H1 (cell line): ENCODE data around the gene PDHX. TPM values are rescaled to one million over a fixed set of nuclear protein-coding genes. Genes with fewer than 3 reads are reported as not detected.

ENCODE experiments used
- EZH2 ChIP-seq: fragments of 200-600 bp; sonication (generic); IDR thresholded peaks from 2 replicates; pipeline ENCODE4 v1.7.1; 2012; ENCODE audit warnings: low read depth, mild to moderate bottlenecking, moderate library complexity, low read length, inconsistent platforms; ENCODE audit not compliant: severe bottlenecking
- HDAC6 ChIP-seq: IDR thresholded peaks from one replicate; pipeline ENCODE4 v1.7.1; 2012; ENCODE audit warnings: low read depth, mild to moderate bottlenecking, inconsistent platforms, low read length, moderate library complexity
- NANOG ChIP-seq: IDR thresholded peaks from 2 replicates; pipeline ENCODE4 v1.6.1; 2011; ENCODE audit warnings: low read length, low read depth, mild to moderate bottlenecking, inconsistent platforms; ENCODE audit not compliant: insufficient read depth, poor library complexity, severe bottlenecking
- SP1 ChIP-seq: IDR thresholded peaks from 2 replicates; pipeline ENCODE4 v1.6.1; 2011; ENCODE audit warnings: low read depth, low read length
- YY1 ChIP-seq: IDR thresholded peaks from 2 replicates; pipeline ENCODE4 v1.6.1; 2011; ENCODE audit warnings: low read depth, mild to moderate bottlenecking, low read length
- polyA plus RNA-seq, 7 experiments: library from polyadenylated mRNA; depleted of rRNA in 3 of 7; stranded (reverse) in 5 of 7; unstranded in 2 of 7; fragments of >200 nt in 5 of 7; fragments of 200-250 nt in 2 of 7; gene quantifications; 1 replicate in 5 of 7; 2 replicates in 1 of 7; 4 replicates in 1 of 7; pipeline versions ENCODE4 v1.2.1 to v1.2.3, GENCODE V29; 2011 to 2013; ENCODE audit warnings: missing spikeins in 2 of 7, mixed read lengths in 2 of 7
- total RNA-seq: library from RNA; stranded (reverse); fragmentation: NEBNext Ultra II Directional; extraction: Animal tissue kit (Norgen Biotek cat#: 25700); gene quantifications from 2 replicates; pipeline ENCODE4 v1.2.1, GENCODE V29; 2021

The PDHX gene
- total and polyA plus RNA-seq, 2 of the 8 experiments (the other 6 are each of a cell fraction or from before 2014, with no cell fraction given) = 12.4 to 51.9 TPM

DNA sequence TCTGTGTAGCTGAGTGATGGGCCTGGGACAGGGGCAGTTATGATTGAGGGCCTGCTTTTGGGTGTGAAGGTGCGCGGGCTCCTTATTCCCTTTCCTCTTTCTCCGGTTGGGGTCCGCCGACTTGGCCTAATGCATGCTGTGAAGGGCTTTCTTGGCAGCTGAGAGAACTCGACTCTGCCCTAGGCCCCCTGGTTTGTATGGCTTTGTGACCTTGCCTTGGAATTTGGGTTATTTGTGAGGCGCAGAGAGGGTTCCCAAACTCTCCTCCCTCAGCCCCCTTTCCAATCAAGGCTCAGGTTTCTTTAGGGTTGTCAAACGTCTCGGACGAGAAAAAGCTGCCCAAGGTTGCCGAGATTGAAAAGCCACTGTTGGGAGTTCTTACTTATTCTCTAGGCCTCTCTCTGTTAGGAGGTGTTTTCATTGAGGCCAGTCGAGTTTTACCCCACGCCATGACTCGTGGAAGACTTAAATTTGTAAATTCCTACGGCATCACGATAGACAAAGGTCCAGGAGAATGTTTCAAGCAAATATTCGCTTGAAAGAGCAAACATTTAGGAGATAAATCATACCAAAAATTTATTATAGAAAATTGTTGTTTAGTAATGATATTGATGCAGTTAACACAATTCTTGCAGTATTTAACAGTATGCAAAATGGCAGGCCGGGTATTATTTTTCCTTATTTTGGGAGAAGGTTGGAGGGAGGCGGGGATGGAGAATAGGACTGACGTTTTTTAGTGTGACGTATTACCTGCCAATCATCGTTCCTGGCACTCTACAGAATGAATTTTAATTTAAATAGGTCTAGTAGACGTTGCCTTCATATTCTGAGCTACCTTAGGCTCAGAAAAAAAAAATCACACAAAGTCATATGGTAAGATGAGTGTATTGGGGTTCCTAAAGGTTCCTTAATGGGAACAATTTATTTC is 689 bp downstream of the PDHX start (continued):
- no peak for TF ChIP-seq HDAC6
- TF ChIP-seq NANOG = no peak
- TF ChIP-seq SP1 = no peak
- TF ChIP-seq YY1 = no peak
- TF ChIP-seq EZH2 = no peak
